Right atrium auricular region (tissue), 2 donors: ENCODE measurements around the gene SLC24A4. TPM values are rescaled to one million over a fixed set of nuclear protein-coding genes. Genes with fewer than 3 reads are reported as not detected.

ENCODE experiments used
- DNase-seq: peaks from one replicate; pipeline ENCODE4 v3.0.0-alpha.2; 2019; ENCODE audit warnings: low spot score
- H3K27ac ChIP-seq, 2 donors: fragments of 200-600 bp; sonication (generic); 1 replicate in 1 of 2; 2 replicates in 1 of 2; pipeline ENCODE4 v1.5.1; 2016 to 2019
- H3K27me3 ChIP-seq, 2 donors: fragments of 200-600 bp; sonication (generic); one replicate each; pipeline versions ENCODE4 v1.5.1 to v1.6.0; 2017 to 2019
- H3K36me3 ChIP-seq: fragments of 200-600 bp; sonication (generic); one replicate; pipeline ENCODE4 v1.5.1; 2016
- H3K4me1 ChIP-seq, 2 donors: fragments of 200-600 bp; sonication (generic); one replicate each; pipeline versions ENCODE4 v1.5.1 to v1.6.0; 2017 to 2019
- H3K4me3 ChIP-seq, 2 donors: fragments of 200-600 bp; sonication (generic); 1 replicate in 1 of 2; 2 replicates in 1 of 2; pipeline ENCODE4 v1.5.1; 2017 to 2019; ENCODE audit warnings: mild to moderate bottlenecking in 1 of 2, moderate library complexity in 1 of 2
- H3K9me3 ChIP-seq, 2 donors: fragments of 200-600 bp; sonication (generic); one replicate each; pipeline ENCODE4 v1.5.1; 2019
- total RNA-seq, 2 donors: library from RNA; depleted of rRNA; stranded (reverse); fragments of >200 nt; gene quantifications; one replicate each; pipeline ENCODE4 v1.1.0, GENCODE V29; 2016
- TF ChIP-seq, protein P1 (sequence below), 2 donors: fragments of 200-600 bp; sonication (generic); IDR thresholded peaks; one replicate each; pipeline ENCODE4 v1.5.1; 2019; ENCODE audit warnings: antibody characterized with exemption in 2 of 2

The SLC24A4 gene
- total RNA-seq, 2 donors from 2014 or later = 0.04 to 0.24 TPM

DNA sequence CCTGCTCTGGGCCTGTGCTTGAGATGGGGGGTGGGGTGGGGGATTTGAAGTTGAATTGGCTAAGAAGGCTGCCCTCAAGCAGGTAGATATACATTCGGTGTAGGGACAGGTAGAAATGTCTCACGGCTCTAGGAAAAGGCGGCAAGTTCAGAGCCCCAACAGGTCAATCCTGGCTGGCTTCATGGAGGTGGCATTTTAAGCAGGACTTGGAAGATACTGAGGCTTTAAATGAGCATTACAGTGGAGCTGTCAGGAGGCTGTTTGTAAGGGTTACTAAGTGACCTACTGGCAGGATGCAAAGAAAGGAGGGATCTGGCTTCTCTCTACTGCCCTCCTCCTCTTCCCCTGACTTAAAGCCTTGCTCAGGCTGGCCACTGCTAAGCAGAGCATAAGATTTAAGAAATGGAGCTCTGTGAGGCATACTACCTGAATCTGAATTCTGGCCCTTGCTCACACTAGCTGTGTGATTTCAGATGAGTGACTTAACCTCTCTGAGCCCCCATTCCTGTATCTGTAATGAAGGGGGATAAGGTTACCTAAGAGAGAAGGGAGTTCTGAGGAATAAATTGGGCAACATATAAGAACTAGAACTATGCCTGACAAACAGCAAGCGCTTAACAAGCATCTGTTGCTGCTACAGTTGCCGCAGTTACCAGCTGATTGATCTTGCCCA is 61.6 kb downstream of the SLC24A4 start:
- no peak overlapping the region for H3K27ac ChIP-seq
- H3K4me3 ChIP-seq = no peak overlapping the region
- TF ChIP-seq, protein P1, sequence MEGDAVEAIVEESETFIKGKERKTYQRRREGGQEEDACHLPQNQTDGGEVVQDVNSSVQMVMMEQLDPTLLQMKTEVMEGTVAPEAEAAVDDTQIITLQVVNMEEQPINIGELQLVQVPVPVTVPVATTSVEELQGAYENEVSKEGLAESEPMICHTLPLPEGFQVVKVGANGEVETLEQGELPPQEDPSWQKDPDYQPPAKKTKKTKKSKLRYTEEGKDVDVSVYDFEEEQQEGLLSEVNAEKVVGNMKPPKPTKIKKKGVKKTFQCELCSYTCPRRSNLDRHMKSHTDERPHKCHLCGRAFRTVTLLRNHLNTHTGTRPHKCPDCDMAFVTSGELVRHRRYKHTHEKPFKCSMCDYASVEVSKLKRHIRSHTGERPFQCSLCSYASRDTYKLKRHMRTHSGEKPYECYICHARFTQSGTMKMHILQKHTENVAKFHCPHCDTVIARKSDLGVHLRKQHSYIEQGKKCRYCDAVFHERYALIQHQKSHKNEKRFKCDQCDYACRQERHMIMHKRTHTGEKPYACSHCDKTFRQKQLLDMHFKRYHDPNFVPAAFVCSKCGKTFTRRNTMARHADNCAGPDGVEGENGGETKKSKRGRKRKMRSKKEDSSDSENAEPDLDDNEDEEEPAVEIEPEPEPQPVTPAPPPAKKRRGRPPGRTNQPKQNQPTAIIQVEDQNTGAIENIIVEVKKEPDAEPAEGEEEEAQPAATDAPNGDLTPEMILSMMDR (IDR thresholded peaks at IDR 0.05) = no peak
- H3K36me3 ChIP-seq = no peaks in the 10 kb centered on the region
- DNase-seq = no peak
- H3K9me3 ChIP-seq = no peaks in the 10 kb centered on the region
- H3K4me1 ChIP-seq = no peaks in the 10 kb centered on the region
- H3K27me3 ChIP-seq = no peaks in the 10 kb centered on the region

DNA sequence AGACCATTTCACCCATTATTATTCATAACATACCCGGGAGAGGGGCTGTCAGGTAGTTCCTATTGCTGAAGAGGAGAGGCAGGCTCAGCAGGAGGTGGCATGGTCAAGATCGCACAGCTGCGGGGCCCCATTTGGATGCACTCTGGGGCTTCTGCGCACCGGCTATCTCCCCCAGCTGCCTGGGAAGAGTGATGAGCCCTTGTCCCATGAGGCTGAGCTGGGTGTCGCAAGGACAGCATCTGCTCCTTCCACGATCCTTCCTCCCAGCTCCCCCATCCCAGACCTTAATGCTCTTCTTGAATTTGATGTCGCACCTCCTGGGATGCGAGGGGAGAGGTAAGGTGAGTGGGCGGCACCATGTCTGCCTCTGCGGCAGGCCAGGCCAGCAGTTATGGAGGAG is 62.6 kb downstream of the SLC24A4 start:
- Histone ChIP-seq H3K4me3 (no peak overlapping the region), H3K27me3 (no peaks in the 10 kb centered on the region), H3K9me3 (no peaks in the 10 kb centered on the region), H3K36me3 (no peaks in the 10 kb centered on the region), H3K27ac (no peak overlapping the region), H3K4me1 (no peaks in the 10 kb centered on the region)
- TF ChIP-seq, protein P1 (IDR thresholded peaks at IDR 0.05) = no peak
- no peak for DNase-seq

DNA sequence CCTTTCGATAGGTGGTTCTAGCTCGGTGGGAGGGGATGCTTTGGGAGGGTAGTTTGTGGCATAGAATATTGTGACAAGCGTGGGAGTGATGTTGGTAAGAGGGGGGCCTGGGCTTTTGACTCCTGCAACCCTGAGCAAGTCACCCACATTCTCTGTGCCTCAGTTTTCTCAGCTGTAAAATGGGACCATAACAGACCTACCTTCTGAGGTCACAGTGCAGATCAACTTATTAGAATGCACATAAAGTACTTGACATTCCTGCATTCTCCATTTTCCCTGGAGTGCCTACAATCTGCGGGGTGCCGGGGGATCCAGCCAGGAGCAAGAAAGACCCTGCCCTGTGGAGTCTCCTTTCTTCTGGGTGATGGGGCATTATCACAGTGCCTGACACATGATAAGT is 63.2 kb downstream of the SLC24A4 start:
- TF ChIP-seq, protein P1 (IDR thresholded peaks at IDR 0.05) = no peak
- no peak for DNase-seq
- H3K4me1 ChIP-seq = no peaks in the 10 kb centered on the region
- H3K4me3 ChIP-seq = no peak overlapping the region
- no peaks in the 10 kb centered on the region for H3K27me3 ChIP-seq
- no peak overlapping the region for H3K27ac ChIP-seq
- H3K9me3 ChIP-seq = no peaks in the 10 kb centered on the region
- no peaks in the 10 kb centered on the region for H3K36me3 ChIP-seq

DNA sequence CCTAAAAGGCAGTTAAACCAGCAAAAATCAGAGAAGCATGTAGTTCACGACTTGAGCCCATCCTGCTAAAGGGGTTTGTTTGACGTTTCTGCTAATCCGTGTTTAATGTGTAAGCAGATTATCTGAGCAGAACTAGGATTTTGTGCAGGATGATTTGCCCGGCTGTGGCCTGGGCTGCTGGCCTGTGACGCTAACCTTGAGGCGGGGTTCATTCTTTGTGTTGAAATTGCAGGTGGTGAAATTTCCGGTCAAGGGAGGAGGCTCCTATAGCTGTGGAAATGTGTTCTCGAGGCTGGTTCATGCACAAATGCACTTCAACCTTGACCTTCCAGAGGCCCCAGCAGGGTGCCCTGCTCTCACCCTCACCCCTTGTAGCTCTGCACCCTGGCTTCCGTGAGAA is 63.7 kb downstream of the SLC24A4 start:
- no peak overlapping the region for H3K27ac ChIP-seq
- H3K27me3 ChIP-seq = no peaks in the 10 kb centered on the region
- TF ChIP-seq, protein P1 (IDR thresholded peaks at IDR 0.05) = no peak
- H3K9me3 ChIP-seq = no peaks in the 10 kb centered on the region
- H3K4me3 ChIP-seq = no peak overlapping the region
- no peaks in the 10 kb centered on the region for H3K4me1 ChIP-seq
- no peak for DNase-seq
- H3K36me3 ChIP-seq = no peaks in the 10 kb centered on the region

DNA sequence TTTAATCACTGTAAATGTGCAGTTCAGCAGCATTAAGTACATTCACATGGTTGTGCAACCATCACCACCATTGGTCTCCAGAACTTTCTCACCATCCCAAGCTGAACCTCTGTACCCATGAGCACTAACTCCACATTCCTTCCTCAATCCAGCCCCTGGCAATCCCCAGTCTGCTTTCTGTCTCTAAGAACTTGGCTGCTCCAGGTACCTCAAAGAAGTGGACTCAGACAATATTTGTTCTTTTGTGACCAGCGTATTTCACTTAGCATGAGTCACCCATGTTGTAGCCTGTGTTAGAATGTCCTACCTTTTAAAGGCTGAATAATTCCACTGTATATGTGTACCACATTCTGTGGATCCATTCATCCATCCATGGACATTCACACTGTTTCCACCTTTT is 64.6 kb downstream of the SLC24A4 start:
- Histone ChIP-seq H3K4me3 (no peak overlapping the region), H3K36me3 (no peaks in the 10 kb centered on the region), H3K27ac (no peak overlapping the region), H3K9me3 (no peaks in the 10 kb centered on the region), H3K4me1 (no peaks in the 10 kb centered on the region), H3K27me3 (no peaks in the 10 kb centered on the region)
- DNase-seq = no peak
- TF ChIP-seq, protein P1 (IDR thresholded peaks at IDR 0.05) = no peak

DNA sequence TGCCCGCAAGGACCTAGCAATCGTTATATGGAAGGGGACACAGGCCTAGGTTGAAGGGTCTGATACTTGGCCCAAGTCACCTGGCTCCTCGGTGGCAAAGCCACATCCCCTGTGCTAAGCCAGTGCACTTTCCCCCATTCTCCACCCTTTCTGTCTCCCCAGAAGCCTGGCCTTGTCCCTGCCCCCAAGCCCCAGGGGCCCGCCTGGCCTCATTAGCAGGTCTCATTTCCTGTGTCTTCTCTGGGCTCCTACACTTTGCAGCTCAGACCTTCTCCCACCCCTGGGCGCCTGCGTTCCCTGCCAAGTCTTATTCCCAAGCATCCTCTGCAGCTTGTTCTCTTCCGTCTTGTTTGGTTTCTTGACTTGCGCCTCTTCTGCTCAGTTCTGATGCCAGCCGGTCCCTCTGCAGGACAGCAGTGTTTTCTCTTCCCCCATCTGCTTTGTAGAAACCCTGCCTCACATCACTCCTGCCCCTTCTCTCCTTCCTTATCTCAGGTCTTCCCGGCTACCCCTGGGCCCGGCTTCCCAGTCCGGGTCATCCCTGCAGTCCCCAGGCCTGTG is 66.7 kb downstream of the SLC24A4 start:
- Histone ChIP-seq H3K36me3 (no peaks in the 10 kb centered on the region), H3K4me3 (no peak overlapping the region), H3K27me3 (no peaks in the 10 kb centered on the region), H3K4me1 (no peaks in the 10 kb centered on the region), H3K27ac (no peak overlapping the region), H3K9me3 (no peaks in the 10 kb centered on the region)
- TF ChIP-seq, protein P1 (IDR thresholded peaks at IDR 0.05) = no peak
- no peak for DNase-seq
